Esophagus squamous epithelium (tissue), 5 donors: ENCODE measurements around the gene PLK5. TPM values are rescaled to one million over a fixed set of nuclear protein-coding genes. Genes with fewer than 3 reads are reported as not detected.

Experiments
- DNase-seq: peaks from one replicate; lab custom pipeline; 2025; lab: John Stamatoyannopoulos, UW
- H3K27ac ChIP-seq, 4 donors: fragments of 200-600 bp; sonication (generic); one replicate each; pipeline ENCODE4 v1.5.1; 2016 to 2019; ENCODE audit warnings: mild to moderate bottlenecking in 1 of 4
- H3K27me3 ChIP-seq, 4 donors: fragments of 200-600 bp; sonication (generic); 1 replicate in 3 of 4; 2 replicates in 1 of 4; pipeline versions ENCODE4 v1.5.1 to v1.6.0; 2017 to 2021; ENCODE audit warnings: antibody characterized with exemption in 1 of 4
- H3K36me3 ChIP-seq, 3 donors: fragments of 200-600 bp; sonication (generic); one replicate each; pipeline ENCODE4 v1.5.1; 2016 to 2019
- H3K4me1 ChIP-seq, 3 donors: fragments of 200-600 bp; sonication (generic); one replicate each; pipeline ENCODE4 v1.5.1; 2017 to 2019
- H3K4me3 ChIP-seq, 4 donors: fragments of 200-600 bp; sonication (generic); 1 replicate in 3 of 4; 2 replicates in 1 of 4; pipeline ENCODE4 v1.5.1; 2016 to 2019; ENCODE audit warnings: mild to moderate bottlenecking in 2 of 4, moderate library complexity in 1 of 4
- H3K9me3 ChIP-seq, 3 donors: fragments of 200-600 bp; sonication (generic); one replicate each; pipeline ENCODE4 v1.5.1; 2016 to 2019
- POLR2A ChIP-seq, 4 donors: fragments of 450-650 bp; IDR thresholded peaks; one replicate each; pipeline ENCODE4 v1.6.1; 2017; ENCODE audit warnings: antibody characterized with exemption in 4 of 4, mild to moderate bottlenecking in 4 of 4, moderate library complexity in 3 of 4
- WGBS, 2 donors: methylation state at CpG; one replicate each; pipeline ENCODE4 v1.1.5; 2018; 5-methylcytosine and 5-hydroxymethylcytosine counted together
- intact Hi-C: fragments of 100-400 bp; cut with DNase I; formaldehyde crosslinking; loops from one replicate; pipeline ENCODE4 v1.15.0; 2022
- total RNA-seq, 4 donors: library from RNA; depleted of rRNA; stranded (reverse); fragments of >200 nt; gene quantifications; one replicate each; pipeline ENCODE4 v1.1.0, GENCODE V29; 2016
- TF ChIP-seq, protein P1 (sequence below), 6 experiments: fragments of 450-650 bp in 4 of 6; fragments of 200-600 bp in 2 of 6; sonication (generic) in 2 of 6; IDR thresholded peaks; one replicate each; pipeline ENCODE4 v1.5.1; 2016 to 2019; ENCODE audit warnings: antibody characterized with exemption in 6 of 6, mild to moderate bottlenecking in 4 of 6, moderate library complexity in 4 of 6
- donor health status: DM: yes; HTN: yes; CAD: no.

PLK5 gene
- total RNA-seq, 4 donors from 2014 or later, result 0.19 to 0.66 TPM; not detected in 2

GRCh38 chr19:1488282-1488601 is 35.6 kb upstream of the PLK5 start:
- DNase-seq, result no peak
- TF ChIP-seq POLR2A (IDR thresholded peaks at IDR 0.05), result no peak
- TF ChIP-seq, protein P1, sequence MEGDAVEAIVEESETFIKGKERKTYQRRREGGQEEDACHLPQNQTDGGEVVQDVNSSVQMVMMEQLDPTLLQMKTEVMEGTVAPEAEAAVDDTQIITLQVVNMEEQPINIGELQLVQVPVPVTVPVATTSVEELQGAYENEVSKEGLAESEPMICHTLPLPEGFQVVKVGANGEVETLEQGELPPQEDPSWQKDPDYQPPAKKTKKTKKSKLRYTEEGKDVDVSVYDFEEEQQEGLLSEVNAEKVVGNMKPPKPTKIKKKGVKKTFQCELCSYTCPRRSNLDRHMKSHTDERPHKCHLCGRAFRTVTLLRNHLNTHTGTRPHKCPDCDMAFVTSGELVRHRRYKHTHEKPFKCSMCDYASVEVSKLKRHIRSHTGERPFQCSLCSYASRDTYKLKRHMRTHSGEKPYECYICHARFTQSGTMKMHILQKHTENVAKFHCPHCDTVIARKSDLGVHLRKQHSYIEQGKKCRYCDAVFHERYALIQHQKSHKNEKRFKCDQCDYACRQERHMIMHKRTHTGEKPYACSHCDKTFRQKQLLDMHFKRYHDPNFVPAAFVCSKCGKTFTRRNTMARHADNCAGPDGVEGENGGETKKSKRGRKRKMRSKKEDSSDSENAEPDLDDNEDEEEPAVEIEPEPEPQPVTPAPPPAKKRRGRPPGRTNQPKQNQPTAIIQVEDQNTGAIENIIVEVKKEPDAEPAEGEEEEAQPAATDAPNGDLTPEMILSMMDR (IDR thresholded peaks at IDR 0.05), result no peak
- WGBS, 2 donors, result 86 to 93% methylated on average over 8 to 9 of the region's 11 CpGs

GRCh38 chr19:1489463-1490310 is 34.2 kb upstream of the PLK5 start:
- H3K4me1 ChIP-seq, result peaks cover 16 to 32% (median 16%) of the 10 kb centered on the region in 3 donors
- no peaks in the 10 kb centered on the region for H3K36me3 ChIP-seq
- peaks cover 0 to 9% (median 0%) of the 10 kb centered on the region in 4 donors for H3K27me3 ChIP-seq
- TF ChIP-seq, protein P1 (IDR thresholded peaks at IDR 0.05), result peak in 2 of 6 experiments; percentile 10 to 11
- no peak for TF ChIP-seq POLR2A (IDR thresholded peaks at IDR 0.05)
- peak overlapping the region; percentile 65 to 87 (median 85) for H3K27ac ChIP-seq
- H3K9me3 ChIP-seq, result no peaks in the 10 kb centered on the region
- peak overlapping the region; percentile 45 to 79 (median 50) for H3K4me3 ChIP-seq
- intact Hi-C loops, result no loop called here
- WGBS, 2 donors, result 39 to 52% methylated on average over 3 to 10 of the region's 37 CpGs
- DNase-seq, result no peak

More at GRCh38 chr19:1488282-1488601, 35.6 kb upstream of the PLK5 start:
- H3K27ac ChIP-seq, result no peak overlapping the region
- no peaks in the 10 kb centered on the region for H3K36me3 ChIP-seq
- intact Hi-C loops, result no loop called here
- peaks cover 0 to 9% (median 0%) of the 10 kb centered on the region in 4 donors for H3K27me3 ChIP-seq
- H3K4me3 ChIP-seq, result no peak overlapping the region
- peaks cover 16 to 32% (median 16%) of the 10 kb centered on the region in 3 donors for H3K4me1 ChIP-seq
- H3K9me3 ChIP-seq, result no peaks in the 10 kb centered on the region

- Histone ChIP-seq H3K27ac (peak within 1 kb of the TSS; percentile 66 to 87 (median 85)), H3K4me1 (peaks cover 16 to 32% (median 16%) of the 10 kb centered on the region in 3 donors), H3K4me3 (peak within 1 kb of the TSS; percentile 48 to 79 (median 52)), H3K9me3 (no peaks in the 10 kb centered on the region), H3K27me3 (peaks cover 0 to 9% (median 0%) of the 10 kb centered on the region in 4 donors), H3K36me3 (no peaks in the 10 kb centered on the region)
- WGBS, 2 donors, result 0 to 1% methylated on average over 25 to 29 of the region's 74 CpGs
- DNase-seq, result peak; percentile 97
- TF ChIP-seq POLR2A (IDR thresholded peaks at IDR 0.05), result peak in 2 of 4 donors; percentile 10 to 34
- TF ChIP-seq, protein P1 (IDR thresholded peaks at IDR 0.05), result peak in 1 of 6 experiments; percentile 30
- intact Hi-C loops, result no loop called here
These were observed 33.4 kb upstream of the PLK5 start, which contains the start of gene PCSK4 for GRCh38 chr19:1490311-1491113. Gene PCSK4 (minus strand): TSS chr19:1490350. CDS start chr19:1490346, 4 bp downstream.

- 0% methylated on average over 1 to 17 of the region's 73 CpGs for WGBS, 2 donors
- H3K4me3 ChIP-seq, result peak within 1 kb of the TSS; percentile 48 to 79 (median 52)
- TF ChIP-seq, protein P1 (IDR thresholded peaks at IDR 0.05), result no peak
- TF ChIP-seq POLR2A (IDR thresholded peaks at IDR 0.05), result peak in 2 of 4 donors; percentile 14 to 52
- H3K4me1 ChIP-seq, result peaks cover 16 to 36% (median 16%) of the 10 kb centered on the region in 3 donors
- H3K27ac ChIP-seq, result peak within 1 kb of the TSS; percentile 66 to 87 (median 85)
- H3K27me3 ChIP-seq, result peaks cover 0 to 9% (median 0%) of the 10 kb centered on the region in 4 donors
- no peak for DNase-seq
- intact Hi-C loops, result no loop called here
- H3K36me3 ChIP-seq, result no peaks in the 10 kb centered on the region
- no peaks in the 10 kb centered on the region for H3K9me3 ChIP-seq
These were observed 32.6 kb upstream of the PLK5 start, which contains the start of gene REEP6 for GRCh38 chr19:1491114-1491848. Gene REEP6 (plus strand): TSS chr19:1491181. CDS start chr19:1491270, 89 bp downstream.
